ENCODE data around the gene MED12L.

- TF ChIP-seq CTCF (IDR thresholded peaks at IDR 0.05): no peak
- TF ChIP-seq EZH2phosphoT487 (IDR thresholded peaks at IDR 0.05; ENCODE audit: borderline replicate concordance, low read depth): no peak
- TF ChIP-seq IRF3 (IDR thresholded peaks at IDR 0.05; ENCODE audit: low read depth, low read length): no peak
- no peak for TF ChIP-seq USF2 (IDR thresholded peaks at IDR 0.05; ENCODE audit: borderline replicate concordance, low read depth, low read length)
- TF ChIP-seq SIN3A (IDR thresholded peaks at IDR 0.05; ENCODE audit: borderline replicate concordance, low read depth, low read length): no peak
Observed at GRCh38 chr3:151483961-151484520, 398.6 kb downstream of the MED12L start.

Measured in SK-N-SH (cell line).